HG03039 (cell line): Measurements from ENCODE around the gene ELF1.

ENCODE experiments used
- ATAC-seq: cut with Tn5 transposase; IDR thresholded peaks from one replicate; pipeline ENCODE4 v1.9.1; 2021; ENCODE audit warnings: mild to moderate bottlenecking, moderate library complexity; ENCODE audit not compliant: unreplicated experiment

The ELF1 gene

DNA sequence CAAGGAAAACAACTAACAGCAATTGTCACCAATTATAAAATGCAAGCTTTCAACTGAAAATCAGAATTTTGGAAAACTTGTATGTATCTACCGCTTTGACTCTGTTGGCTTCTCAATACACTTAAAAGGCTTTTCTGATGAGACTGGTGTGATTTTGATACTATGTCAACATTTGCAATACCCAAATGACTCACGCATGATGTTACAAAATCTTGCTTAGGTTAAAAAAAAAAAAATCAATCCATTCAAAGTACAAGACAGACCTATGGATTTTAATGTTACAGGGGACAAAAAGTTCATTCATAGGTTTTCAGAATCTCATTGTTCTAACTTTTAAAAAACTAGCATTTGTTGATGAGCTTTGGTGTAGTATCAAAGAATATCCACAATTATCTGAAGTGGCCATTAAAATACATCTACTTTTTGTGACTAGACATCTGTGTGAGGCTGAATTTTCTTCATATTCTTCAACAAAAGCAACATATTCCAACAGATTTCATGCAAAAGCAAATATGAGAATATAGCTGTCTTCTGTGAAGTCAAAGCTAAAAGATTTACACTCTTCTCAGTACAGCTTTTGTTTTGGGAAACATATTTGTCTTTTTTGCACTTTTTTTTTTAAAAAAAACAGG, 10.7 kb downstream of the ELF1 start:
- no peak for ATAC-seq

DNA sequence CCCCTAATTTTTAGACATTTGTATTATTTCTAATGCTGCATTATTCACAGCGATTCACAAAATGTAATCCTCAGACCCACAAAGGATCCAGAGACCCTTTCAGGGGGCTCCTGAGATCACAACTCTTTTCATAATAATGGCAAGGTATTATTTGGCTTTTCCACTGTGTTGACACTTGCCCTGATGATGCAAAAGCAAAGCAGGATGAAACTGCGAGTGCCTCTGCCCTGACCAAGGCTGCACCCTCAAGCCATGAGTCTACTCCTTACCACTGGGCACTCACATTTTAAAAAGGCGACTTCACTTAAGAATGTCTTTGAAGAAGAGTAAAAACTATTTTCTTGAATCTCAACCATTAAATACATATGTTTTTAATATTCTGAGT, 11.4 kb downstream of the ELF1 start:
- ATAC-seq = no peak

DNA sequence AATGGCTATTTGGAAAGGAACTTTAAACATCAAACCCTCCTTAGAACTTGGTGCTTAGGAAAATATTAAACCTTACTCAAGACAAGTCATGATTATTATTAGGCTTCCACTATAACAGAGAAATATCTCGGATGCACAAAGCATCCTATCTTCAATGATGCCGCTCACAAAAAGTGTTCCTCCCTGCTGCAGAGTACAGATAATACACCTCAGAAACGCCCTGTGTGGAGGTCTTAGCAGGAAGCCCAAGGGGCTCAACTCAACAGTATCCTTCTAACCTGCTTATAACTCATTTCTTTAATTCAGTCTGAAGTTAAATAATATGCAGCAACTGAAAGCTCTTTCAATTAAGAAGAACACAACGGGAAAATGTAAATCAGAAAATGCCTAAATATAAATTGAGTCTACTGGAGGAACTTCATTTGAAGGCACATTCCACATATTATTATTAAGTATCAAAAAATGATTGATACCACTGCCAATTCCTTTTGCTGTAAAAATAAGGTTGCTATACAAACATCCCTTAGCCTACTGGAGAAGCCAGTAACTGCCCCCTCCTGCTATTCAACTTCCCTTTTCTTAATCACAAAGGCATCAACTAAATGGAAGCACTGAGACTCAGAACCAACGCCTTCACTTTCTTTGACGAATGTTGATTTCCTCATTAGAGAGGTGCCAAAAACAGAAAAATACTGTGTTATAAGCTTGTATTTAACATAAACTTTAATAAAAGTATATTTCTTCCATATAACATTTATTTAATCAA, 12.0 kb downstream of the ELF1 start:
- no peak for ATAC-seq

DNA sequence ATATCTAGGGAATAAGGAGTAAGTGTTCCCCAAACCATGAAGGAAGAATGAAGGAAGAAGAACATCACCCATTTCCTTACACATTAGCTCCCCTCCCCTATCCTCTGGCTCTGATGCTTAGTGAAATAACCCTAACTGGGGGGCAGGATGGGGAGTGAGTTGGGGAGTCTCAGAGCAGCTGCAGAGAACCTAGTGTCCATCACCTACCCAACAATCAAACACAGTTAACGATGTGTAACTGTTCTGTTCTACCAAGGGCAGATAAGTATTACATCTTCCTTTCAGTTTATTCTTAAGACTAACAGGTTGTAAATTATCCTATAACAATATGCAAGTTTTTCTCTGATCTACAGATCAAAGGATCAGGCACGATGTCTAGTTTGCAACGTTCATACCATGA, 12.8 kb downstream of the ELF1 start:
- no peak for ATAC-seq

DNA sequence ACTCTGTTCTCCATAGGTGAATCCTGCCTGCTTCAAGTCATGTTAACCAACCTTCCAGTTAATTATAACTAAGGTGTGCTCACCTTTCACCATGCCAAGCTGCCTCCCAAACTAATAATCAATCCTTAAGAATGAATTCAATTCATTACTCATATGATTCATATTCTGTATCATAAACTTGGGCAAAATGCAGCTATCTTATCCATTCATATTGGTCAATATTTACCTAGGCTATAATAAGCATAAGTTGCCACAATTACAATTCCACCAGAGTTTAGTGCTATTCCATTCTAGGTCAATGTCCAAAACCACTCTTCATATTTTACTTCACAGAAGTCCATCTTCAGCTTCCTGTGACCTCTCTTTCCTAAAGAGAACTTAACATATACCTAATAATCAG, 13.4 kb downstream of the ELF1 start:
- ATAC-seq = no peak

DNA sequence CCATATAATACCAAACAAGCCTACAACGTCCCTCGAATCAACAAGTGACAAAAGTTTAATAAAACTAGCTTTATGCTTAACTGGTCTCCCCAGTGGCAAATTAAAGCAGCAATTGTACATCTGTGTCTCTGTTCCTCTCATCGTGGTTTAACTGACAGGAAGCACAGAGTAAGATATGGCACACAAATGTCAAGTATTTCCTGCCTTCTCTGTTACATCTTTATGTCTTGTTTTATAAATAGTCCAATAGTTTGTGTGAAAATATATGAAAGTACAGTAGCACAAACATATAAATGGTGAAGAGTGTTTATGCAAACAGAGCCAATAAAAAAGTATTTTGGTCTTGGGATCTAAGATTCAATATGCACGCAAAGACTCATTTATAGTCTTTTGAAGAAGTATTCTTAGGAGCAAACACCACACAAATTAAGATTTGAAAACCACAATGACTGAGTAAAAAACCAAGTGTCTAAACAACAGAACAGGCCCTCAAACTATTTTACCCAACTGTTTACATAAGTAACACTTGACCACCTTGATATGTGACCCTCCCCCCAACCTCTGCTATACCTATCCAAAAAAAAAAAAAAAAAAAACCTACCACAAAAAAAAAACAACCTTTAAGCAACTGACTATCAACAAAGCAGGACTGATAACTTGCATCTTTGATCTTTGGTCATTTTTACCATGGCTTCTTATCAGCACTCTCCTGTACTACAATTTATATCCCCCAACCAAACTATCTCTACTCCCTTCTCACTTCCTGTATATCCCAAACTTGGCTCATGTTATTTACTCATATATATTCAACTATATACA, 14.0 kb downstream of the ELF1 start:
- peak; percentile 49 for ATAC-seq

DNA sequence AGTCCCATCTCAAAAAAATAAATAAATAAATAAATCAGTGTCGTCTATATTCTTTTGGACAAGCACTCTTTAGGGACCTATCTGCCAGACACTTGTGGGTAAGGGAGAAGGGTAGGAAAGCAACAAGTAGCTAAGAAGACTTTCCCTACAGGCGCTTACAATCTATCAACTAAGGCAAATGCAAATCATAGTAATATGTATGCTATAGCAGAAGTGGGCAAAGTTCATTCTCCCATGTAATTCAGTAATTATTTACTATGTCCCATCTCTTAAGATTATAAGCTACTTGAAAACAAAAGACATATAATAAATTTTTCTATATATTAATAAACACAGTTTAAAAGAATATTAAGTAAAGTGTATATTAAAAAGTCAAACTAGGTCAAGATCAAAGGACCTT, 16.5 kb downstream of the ELF1 start:
- no peak for ATAC-seq

DNA sequence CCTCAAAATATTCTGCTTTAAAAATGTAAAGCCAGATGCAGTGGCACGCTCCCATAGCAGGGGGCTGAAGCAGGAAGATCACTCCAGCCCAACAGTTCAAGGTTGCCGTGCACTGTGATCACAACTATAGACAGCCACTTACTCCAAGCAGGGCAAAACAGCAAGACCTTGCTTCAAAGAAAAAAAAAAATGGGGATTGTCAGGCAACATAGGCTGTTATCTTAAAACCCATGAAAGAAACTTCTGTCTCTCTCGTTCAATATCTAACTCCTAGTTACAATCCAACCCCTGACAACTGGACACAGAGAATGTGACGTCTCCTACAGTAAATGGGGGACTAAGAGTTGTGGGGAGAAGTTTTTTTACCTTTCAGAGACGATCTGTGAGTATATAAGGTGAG, 17.4 kb downstream of the ELF1 start:
- no peak for ATAC-seq

DNA sequence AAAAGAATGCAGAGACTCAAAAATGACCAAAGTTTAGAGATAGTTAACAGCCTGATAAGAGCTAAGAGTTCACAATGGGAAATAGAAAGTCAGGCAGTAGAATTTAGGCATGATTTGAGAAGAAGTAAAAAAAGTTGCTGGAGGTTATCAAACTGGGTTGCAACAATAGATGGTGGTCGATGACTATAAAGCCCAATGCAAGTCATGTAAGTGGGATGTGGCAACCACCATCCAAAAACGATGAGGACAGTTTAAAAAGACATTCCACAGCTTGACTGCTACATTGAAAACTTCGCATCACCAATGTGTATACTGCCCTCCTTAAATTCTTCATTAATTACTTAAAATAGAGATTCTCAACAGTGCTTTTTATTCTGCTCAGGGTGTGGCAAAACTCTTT, 19.7 kb downstream of the ELF1 start:
- ATAC-seq = no peak

DNA sequence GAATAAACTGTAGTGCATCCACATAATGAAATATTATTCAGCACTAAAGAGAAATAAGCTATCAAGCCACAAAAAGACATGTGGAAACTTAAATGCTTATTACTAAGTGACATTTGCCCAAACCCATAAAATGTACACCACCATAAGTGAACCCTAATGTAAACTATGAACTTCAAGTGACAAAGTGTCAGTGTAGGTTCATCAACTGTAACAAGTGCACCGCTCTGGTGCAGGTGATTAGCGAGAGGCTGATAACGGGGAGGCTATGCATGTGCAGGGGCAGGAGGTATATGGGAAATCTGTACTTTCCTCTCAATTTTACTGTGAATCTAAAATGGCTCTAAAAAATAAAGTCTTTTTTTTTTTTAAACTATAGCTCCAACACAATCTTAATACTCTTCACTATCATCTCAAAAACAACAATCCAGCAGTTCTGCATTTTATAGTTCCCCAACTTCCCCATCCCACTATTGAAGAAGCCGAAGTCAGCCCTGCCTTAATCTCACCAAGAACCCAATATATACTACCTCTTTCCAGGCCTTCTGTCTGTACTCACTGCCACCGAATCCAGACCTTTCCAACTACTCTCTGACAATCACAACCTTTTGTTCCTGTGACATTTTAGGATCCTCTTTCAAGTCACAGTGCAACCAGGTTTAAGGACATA, 22.6 kb downstream of the ELF1 start:
- no peak for ATAC-seq

DNA sequence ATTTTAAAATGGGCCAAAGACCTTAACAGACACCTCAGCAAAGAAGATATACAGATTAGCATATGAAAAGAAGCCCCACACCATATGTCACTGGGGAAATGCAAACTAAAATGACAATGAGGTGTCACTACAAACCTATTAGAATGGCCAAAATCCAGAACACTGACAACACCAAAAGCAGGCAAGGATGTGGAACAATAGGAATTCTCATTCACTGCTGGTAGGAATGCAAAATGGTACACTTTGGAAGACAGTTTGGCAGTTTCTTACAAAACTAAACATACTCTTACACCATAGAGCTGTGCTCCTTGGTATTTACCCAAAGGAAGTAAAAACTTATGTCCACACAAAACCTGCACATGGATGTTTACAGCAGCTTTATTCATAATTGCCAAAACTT, 23.1 kb downstream of the ELF1 start:
- no peak for ATAC-seq

DNA sequence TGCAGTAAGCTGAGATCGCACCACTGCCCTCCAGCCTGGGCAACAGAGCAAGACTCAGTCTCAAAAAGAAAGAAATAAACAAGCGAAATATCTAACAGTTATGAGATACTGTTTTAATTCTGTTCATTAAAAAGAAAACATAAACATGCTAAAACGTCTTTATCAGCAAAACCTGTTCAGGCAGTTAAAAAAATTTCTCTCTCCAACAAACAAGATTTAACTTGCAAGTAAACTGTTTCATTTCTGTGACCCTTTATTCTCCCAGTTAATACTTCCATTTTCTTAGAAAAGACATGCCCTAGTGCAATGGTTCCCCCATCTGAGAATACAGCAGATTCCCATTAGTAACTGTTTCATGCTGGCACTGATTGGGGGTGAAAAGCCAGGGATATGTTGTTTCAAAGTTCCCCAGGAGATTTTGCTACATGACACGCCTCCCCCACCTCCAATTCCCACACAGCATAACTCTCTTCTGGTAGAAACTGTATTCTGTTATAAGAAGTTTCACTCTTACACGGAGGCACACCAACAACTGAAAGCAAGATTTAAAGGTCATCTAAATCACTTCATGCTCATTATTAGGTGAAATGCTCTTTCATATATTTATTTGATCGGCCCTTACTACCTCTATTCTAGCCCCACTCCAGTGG, 24.4 kb downstream of the ELF1 start:
- peak; percentile 56 for ATAC-seq

DNA sequence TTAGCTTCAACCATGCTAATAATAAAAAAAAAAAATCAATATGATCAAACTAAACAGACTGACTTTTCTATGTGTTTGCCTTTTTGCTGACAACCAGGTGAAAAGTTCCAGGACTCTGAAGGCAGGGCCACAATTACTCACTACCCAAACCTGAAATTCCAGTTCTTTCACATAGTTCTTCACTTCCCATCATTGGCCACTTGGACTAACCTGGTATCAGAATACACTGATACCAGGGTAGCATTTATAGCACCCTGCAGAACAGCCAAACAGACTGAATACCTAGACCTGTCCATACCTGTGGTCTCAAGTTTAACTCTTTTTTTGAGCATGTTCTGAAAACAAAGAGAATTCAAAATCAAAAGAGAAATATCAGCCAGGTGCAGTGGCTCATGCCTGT, 25.1 kb downstream of the ELF1 start:
- ATAC-seq = no peak

DNA sequence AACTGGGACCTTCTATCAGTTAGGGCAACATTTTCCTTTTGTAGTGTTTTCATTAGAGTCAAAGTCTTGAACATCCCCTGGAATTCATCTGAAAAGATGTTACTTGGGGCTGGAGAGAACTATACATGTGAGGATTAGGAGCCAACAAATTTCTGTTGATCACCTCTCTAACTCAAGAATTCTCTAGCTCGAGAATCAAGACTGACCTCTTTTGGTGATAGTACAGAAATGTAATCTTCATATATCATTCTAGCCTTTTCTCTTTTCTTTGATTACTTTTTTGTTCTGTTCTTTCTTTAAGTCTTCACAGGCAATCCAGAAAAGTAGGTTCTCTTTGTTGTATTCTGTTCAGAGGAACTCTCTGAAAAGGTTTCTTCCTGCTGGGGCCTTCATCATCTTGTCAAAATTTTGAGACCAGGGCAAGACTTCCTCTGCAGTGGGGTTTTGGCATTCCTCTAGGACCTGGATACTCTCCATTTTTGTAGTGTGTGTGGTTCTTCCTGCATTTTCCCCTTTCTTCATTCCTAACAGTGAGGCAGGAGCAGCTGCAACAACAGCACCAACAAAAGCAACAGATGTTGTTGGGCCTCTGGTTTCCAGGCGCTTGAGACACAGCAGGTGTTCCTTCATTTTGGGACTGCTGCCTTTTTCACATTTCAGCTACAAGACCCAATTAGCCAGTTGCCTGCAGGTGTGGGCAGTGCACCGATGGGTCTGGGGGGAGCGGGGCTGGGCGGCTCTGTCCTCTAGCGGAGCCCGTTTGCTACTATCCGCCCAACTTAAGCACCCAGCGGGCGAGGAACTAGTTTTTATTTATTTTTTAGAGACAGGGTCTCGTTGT, 26.2 kb downstream of the ELF1 start:
- no peak for ATAC-seq

DNA sequence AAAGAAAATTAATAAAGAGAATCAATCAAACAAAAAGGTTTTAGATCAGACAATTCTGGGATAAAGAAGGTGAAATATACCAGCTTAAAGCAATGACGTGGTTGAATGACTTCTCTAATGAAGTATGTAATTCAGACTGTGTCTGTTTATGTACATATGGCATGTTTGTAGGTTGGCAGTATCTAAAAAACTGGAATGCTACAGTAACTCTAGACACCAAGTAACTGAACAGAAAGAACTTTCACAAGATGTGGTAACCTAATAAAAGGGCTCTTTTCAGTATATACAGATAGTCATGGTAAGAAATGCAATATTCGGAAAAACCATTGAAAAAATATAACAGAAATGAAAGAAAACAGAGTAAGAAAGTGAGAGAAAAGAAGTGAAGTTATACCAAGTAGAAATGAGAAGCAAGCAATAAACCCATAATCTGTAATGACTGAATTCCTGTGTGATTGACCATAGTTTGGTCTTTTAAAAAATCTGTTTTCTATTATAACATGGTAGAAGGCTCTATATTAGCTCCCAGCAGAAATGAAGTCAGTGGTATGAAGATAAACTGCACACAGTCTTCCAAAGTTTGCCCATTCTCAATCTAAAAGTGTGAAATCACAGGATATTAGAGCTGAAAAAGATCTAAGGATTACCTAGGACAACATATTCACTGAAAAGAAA, 31.4 kb downstream of the ELF1 start:
- ATAC-seq = no peak

DNA sequence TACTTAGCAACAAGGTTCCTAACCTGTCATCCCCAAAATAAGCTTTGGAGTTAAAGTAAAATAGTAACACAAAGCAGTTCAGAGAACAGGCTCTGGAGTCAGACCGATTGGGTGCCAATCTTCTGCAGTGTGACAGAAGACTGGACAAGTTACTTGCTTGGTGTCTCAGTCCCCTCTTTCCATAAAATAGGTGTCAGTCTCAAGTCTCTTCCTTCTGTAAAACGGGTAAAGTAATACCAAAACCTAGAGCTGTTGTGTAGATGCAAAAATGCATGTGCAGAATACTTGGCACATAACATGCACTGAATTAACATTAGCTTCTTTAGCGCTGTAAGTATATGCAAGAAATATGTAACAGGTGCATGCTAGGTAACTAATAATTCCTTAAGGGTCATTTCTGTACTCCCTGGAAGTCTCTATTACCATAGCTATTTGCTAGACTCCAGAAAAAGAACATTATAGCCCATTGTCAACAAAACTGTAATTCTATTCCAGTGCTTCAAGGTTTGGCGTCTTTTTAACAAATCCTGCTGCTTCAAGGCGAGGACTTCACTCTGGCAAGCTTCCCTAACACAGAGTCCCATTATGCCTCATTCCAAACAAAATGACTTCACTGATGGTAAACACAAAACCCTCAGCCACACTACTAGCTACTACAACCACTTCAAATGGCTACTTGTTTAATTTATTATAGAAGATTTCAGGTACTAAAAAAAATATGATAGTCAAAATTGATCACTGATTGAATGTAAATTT, 32.8 kb downstream of the ELF1 start:
- ATAC-seq = no peak

DNA sequence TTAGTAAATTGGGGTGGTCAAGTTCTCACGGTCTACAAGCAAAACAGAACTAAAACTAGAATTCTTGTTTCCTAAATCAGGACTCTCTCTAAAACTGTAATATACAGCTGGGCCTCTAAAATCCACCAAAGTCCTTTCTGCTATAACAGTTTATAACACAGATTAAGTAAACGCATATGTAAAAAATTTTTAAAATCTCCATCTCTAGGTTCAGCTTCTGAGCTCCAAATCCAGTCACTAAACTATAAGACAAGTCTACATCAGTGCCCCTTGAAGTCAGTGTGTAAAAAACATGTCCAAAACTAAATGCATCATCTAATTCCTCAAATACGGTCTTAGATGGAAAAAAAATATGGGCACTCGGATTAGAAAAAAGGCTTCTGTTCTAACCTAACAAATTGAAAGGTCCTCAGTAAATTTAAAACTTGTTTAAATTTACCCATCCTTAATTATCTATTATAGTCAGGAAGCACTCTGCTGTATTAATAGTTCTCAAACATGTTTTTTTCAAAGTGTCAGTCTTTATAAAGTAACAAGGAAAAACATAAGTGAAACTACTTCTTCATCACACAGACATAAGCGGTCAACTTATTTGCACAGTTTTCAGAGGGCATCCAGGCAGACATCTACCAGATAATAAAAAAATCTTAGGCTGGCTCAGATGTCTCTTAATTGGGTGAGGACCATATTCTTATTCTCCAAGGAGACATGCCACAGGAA, 33.6 kb downstream of the ELF1 start:
- ATAC-seq = no peak
